IPS DF 6.9 (cell line): ENCODE data around the gene SPCS2.
"Not testable (repeated sequence)": the region's sequence is repeated elsewhere in the genome, so short reads cannot be mapped to it uniquely, and the experiment has no call there.

Experiments
- DNase-seq: peaks from one replicate; pipeline ENCODE4 v3.0.0-alpha.2; 2013; ENCODE audit warnings: low read depth, low spot score
- H3K27ac ChIP-seq: one replicate; pipeline ENCODE4 v1.5.1; 2013; ENCODE audit warnings: low read length, control low read depth
- H3K27me3 ChIP-seq: 2 replicates; pipeline ENCODE4 v1.6.1; 2013; ENCODE audit warnings: mild to moderate bottlenecking, low read length; ENCODE audit not compliant: control insufficient read depth, insufficient read depth
- H3K36me3 ChIP-seq: 2 replicates; pipeline ENCODE4 v1.6.1; 2013; ENCODE audit warnings: low read length; ENCODE audit not compliant: control insufficient read depth, insufficient read depth
- H3K4me1 ChIP-seq: 2 replicates; pipeline ENCODE4 v1.6.1; 2013; ENCODE audit warnings: low read length; ENCODE audit not compliant: control insufficient read depth, insufficient read depth
- H3K4me3 ChIP-seq: 2 replicates; pipeline ENCODE4 v1.5.1; 2013; ENCODE audit warnings: mild to moderate bottlenecking, low read length
- H3K9me3 ChIP-seq: 2 replicates; pipeline ENCODE4 v1.6.1; 2013; ENCODE audit warnings: low read length, inconsistent platforms; ENCODE audit not compliant: control insufficient read depth, insufficient read depth
- WGBS: extraction: QIAGEN DNeasy Blood & Tissue Kit; methylation state at CpG from one replicate; pipeline ENCODE4 v1.1.7; 2013; ENCODE audit warnings: mixed read lengths, missing lambda C conversion rate; ENCODE audit not compliant: insufficient read length, insufficient coverage; 5-methylcytosine and 5-hydroxymethylcytosine counted together

Gene SPCS2

GRCh38 chr11:75020328-75020727 lies 71.3 kb downstream of the SPCS2 start:
- no CpG with 5 or more reads among the region's 5 CpGs for WGBS
- not testable (repeated sequence) for H3K4me3 ChIP-seq, DNase-seq, H3K27ac ChIP-seq, H3K27me3 ChIP-seq, H3K36me3 ChIP-seq, H3K4me1 ChIP-seq, H3K9me3 ChIP-seq

DNA sequence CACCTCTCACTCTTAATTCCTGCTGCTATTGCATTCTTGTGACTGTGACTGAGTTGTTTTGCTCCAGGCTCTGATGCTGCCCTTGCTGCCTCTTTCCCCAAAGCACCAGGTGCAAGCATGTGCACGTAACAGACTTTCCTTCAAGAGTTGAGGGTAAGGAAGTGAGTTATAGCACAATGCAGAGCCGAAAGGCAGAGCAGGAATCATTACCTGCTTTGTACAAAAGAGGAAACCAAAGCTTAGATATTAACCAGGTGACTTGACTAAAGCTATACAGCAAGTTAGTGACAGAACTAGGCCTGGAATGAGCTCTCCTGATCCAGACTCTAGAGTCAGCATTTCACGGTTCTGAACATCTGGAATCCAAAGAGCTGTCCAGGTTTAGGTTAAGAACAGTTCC lies 73.2 kb downstream of the SPCS2 start:
- Histone ChIP-seq H3K27me3 (no peaks in the 10 kb centered on the region), H3K4me1 (no peaks in the 10 kb centered on the region), H3K4me3 (no peak overlapping the region), H3K27ac (no peak overlapping the region), H3K36me3 (no peaks in the 10 kb centered on the region), H3K9me3 (no peaks in the 10 kb centered on the region)
- no CpG with 5 or more reads among the region's 3 CpGs for WGBS
- DNase-seq = no peak

- no peaks in the 10 kb centered on the region for H3K4me1 ChIP-seq
- no peaks in the 10 kb centered on the region for H3K27me3 ChIP-seq
- no peaks in the 10 kb centered on the region for H3K36me3 ChIP-seq
- H3K27ac ChIP-seq = no peak overlapping the region
- DNase-seq = peak; percentile 82
- WGBS = no CpG with 5 or more reads among the region's 5 CpGs
- no peaks in the 10 kb centered on the region for H3K9me3 ChIP-seq
- no peak overlapping the region for H3K4me3 ChIP-seq
Measured at GRCh38 chr11:75022759-75023396, 73.8 kb downstream of the SPCS2 start.

DNA sequence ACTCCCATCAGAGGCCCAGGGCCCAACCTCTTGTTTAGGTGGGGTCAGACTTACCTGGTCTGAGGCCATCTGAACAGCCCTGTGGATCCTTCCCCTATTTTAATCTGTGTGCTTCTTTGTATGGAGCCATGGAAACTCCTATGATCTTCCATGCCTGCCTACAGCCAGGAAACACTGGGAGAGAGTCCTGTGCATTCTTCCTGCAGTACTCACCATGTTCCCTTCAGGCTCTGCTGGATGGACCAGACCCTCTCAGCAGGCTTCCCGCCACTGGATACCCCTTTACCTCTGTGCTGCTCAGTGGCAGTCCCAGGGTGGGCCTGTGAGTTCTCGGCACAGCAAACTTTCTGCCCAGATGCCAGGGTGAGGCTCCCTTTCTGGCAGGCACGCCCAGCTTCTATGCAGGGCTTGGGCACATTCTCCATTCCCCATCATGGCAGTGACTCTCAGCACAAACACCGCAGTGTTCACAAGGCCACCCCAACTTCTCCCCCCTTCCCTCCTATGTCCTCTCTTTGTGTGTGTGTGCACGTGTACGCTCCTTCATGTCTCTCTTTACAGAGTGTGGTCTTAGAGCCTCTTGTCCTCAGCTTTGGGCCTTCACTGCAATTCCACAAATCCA lies 74.5 kb downstream of the SPCS2 start:
- H3K27ac ChIP-seq = no peak overlapping the region
- H3K9me3 ChIP-seq = no peaks in the 10 kb centered on the region
- no CpG with 5 or more reads among the region's 6 CpGs for WGBS
- H3K4me1 ChIP-seq = no peaks in the 10 kb centered on the region
- H3K4me3 ChIP-seq = no peak overlapping the region
- H3K36me3 ChIP-seq = no peaks in the 10 kb centered on the region
- no peak for DNase-seq
- no peaks in the 10 kb centered on the region for H3K27me3 ChIP-seq

DNA sequence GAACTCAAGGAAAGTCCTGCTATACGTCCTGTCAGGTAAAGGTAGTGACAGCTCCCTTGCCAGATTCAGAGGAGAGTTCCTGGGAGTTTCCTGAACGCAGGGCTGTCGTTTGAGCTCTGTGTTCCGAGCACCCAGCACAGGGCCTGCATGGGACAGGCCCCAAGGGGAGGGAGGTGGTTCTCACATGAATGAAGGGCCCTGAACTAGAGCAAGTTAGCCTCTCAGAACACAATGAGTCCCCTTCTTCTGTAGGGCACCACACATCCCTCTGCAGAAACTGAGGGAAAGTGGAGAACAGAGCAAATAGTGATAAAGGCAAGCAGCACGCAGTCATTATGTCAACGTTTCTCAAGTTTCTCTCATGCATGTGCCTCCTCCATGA lies 75.0 kb downstream of the SPCS2 start:
- WGBS = no CpG with 5 or more reads among the region's 6 CpGs
- no peak overlapping the region for H3K4me3 ChIP-seq
- H3K36me3 ChIP-seq = no peaks in the 10 kb centered on the region
- no peak for DNase-seq
- no peak overlapping the region for H3K27ac ChIP-seq
- no peaks in the 10 kb centered on the region for H3K4me1 ChIP-seq
- no peaks in the 10 kb centered on the region for H3K9me3 ChIP-seq
- no peaks in the 10 kb centered on the region for H3K27me3 ChIP-seq

GRCh38 chr11:75024764-75025211 lies 75.7 kb downstream of the SPCS2 start:
- no peak for DNase-seq
- Histone ChIP-seq H3K27me3 (no peaks in the 10 kb centered on the region), H3K27ac (no peak overlapping the region), H3K9me3 (no peaks in the 10 kb centered on the region), H3K4me3 (no peak overlapping the region), H3K36me3 (no peaks in the 10 kb centered on the region), H3K4me1 (no peaks in the 10 kb centered on the region)
- WGBS = no CpG with 5 or more reads among the region's 1 CpG

DNA sequence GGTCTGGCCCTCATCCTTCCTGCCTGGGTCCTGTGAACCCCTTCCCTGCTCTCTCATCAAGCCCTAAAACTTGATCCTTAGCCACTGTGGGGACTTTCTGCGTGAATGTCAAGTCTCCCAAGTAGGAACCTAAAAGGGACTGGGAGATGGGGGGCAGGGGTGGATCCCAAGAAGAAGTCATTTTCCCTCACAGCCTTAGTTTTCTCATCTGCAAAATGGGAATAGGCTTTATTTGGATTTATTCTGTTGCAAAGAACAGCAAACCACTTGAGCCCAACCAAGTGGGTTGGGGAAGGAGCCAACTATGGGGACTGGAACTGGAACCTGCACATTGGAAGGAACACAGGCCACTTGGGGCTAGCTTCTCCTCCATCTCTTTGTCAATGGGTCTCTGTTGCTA lies 76.5 kb downstream of the SPCS2 start:
- no peak for DNase-seq
- Histone ChIP-seq H3K4me1 (no peaks in the 10 kb centered on the region), H3K36me3 (no peaks in the 10 kb centered on the region), H3K4me3 (no peak overlapping the region), H3K27me3 (no peaks in the 10 kb centered on the region), H3K9me3 (no peaks in the 10 kb centered on the region), H3K27ac (no peak overlapping the region)
- WGBS = no CpG with 5 or more reads among the region's 1 CpG

- Histone ChIP-seq H3K36me3 (no peaks in the 10 kb centered on the region), H3K4me1 (no peaks in the 10 kb centered on the region), H3K27me3 (no peaks in the 10 kb centered on the region), H3K27ac (no peak overlapping the region), H3K9me3 (no peaks in the 10 kb centered on the region), H3K4me3 (no peak overlapping the region)
- DNase-seq = no peak
Measured at GRCh38 chr11:75028321-75028720, 79.3 kb downstream of the SPCS2 start.
